NCI-H510A (cell line): ENCODE data around the gene ACADM.
"Not testable (repeated sequence)": the region's sequence is repeated elsewhere in the genome, so short reads cannot be mapped to it uniquely, and the experiment has no call there.

Source experiments
- DNase-seq: peaks from one replicate; lab custom pipeline; 2025; lab: John Stamatoyannopoulos, UW

The ACADM gene

GRCh38 chr1:75736016-75736415, 11.5 kb downstream of the ACADM start:
- no peak for DNase-seq

GRCh38 chr1:75742047-75742625, 17.6 kb downstream of the ACADM start:
- no peak for DNase-seq

- no peak for DNase-seq
Observed at GRCh38 chr1:75745276-75745675, 20.8 kb downstream of the ACADM start.

GRCh38 chr1:75757210-75757609, 32.7 kb downstream of the ACADM start:
- not testable (repeated sequence) for DNase-seq

GRCh38 chr1:75758543-75758942, 34.0 kb downstream of the ACADM start:
- peak; percentile 1 for DNase-seq

GRCh38 chr1:75764057-75764655, 39.6 kb downstream of the ACADM start:
- DNase-seq: no peak

GRCh38 chr1:75765697-75766355, 41.3 kb downstream of the ACADM start:
- no peak for DNase-seq

GRCh38 chr1:75768016-75768415, 43.5 kb downstream of the ACADM start:
- DNase-seq: no peak

- no peak for DNase-seq
Observed at GRCh38 chr1:75770761-75771160, 46.3 kb downstream of the ACADM start.

- no peak for DNase-seq
Observed at GRCh38 chr1:75771978-75772377, 47.5 kb downstream of the ACADM start.

- DNase-seq: not testable (repeated sequence)
Observed at GRCh38 chr1:75777812-75778211, 53.3 kb downstream of the ACADM start.

GRCh38 chr1:75778694-75779093, 54.2 kb downstream of the ACADM start:
- not testable (repeated sequence) for DNase-seq

- not testable (repeated sequence) for DNase-seq
Observed at GRCh38 chr1:75780183-75780582, 55.7 kb downstream of the ACADM start.

- DNase-seq: not testable (repeated sequence)
Observed at GRCh38 chr1:75783920-75784319, 59.4 kb downstream of the ACADM start.

- no peak for DNase-seq
Observed at GRCh38 chr1:75785320-75785982, 60.9 kb downstream of the ACADM start.

GRCh38 chr1:75785983-75786853, 61.7 kb downstream of the ACADM start, which contains the start of gene RABGGTB:
RABGGTB (plus strand) TSS chr1:75786256; CDS start chr1:75786272, 16 bp downstream.
- DNase-seq: peak; percentile 97

- DNase-seq: no peak
Observed at GRCh38 chr1:75786901-75787493, 62.5 kb downstream of the ACADM start.

GRCh38 chr1:75787524-75787923, 63.0 kb downstream of the ACADM start:
- no peak for DNase-seq

- DNase-seq: no peak
Observed at GRCh38 chr1:75789988-75790387, 65.5 kb downstream of the ACADM start.

GRCh38 chr1:75791022-75791421, 66.5 kb downstream of the ACADM start:
- DNase-seq: no peak

- no peak for DNase-seq
Observed at GRCh38 chr1:75792091-75792490, 67.6 kb downstream of the ACADM start.
